ELR (cell line): Measurements from ENCODE around the gene ZMYND11.

ENCODE experiments used
- DNase-seq: peaks from one replicate; pipeline ENCODE4 v3.0.0-alpha.2; 2015; ENCODE audit warnings: low read depth

ZMYND11 gene

GRCh38 chr10:135132-135600 is at the start of gene ZMYND11:
ZMYND11 (plus strand) TSS chr10:135455; CDS start chr10:180013, 44,558 bp downstream.
- DNase-seq: peak; percentile 66

- DNase-seq: no peak
These were observed 49.2 kb upstream of the ZMYND11 start for GRCh38 chr10:86031-86430.

- DNase-seq: no peak
These were observed 47.8 kb upstream of the ZMYND11 start for GRCh38 chr10:87177-88080.

- no peak for DNase-seq
These were observed 47.0 kb upstream of the ZMYND11 start for GRCh38 chr10:88253-88652.

GRCh38 chr10:89248-89647 is 46.0 kb upstream of the ZMYND11 start:
- no peak for DNase-seq

GRCh38 chr10:90161-90560 is 45.1 kb upstream of the ZMYND11 start:
- no peak for DNase-seq

GRCh38 chr10:91313-91712 is 43.9 kb upstream of the ZMYND11 start:
- no peak for DNase-seq

GRCh38 chr10:92153-92552 is 43.1 kb upstream of the ZMYND11 start:
- DNase-seq: no peak

GRCh38 chr10:92846-93245 is 42.4 kb upstream of the ZMYND11 start:
- no peak for DNase-seq

GRCh38 chr10:94613-95012 is 40.6 kb upstream of the ZMYND11 start:
- no peak for DNase-seq

GRCh38 chr10:95356-96115 is 39.7 kb upstream of the ZMYND11 start:
- DNase-seq: no peak

- no peak for DNase-seq
These were observed 38.8 kb upstream of the ZMYND11 start for GRCh38 chr10:96466-96865.

- no peak for DNase-seq
These were observed 30.8 kb upstream of the ZMYND11 start for GRCh38 chr10:104416-104815.

- no peak for DNase-seq
These were observed 30.2 kb upstream of the ZMYND11 start for GRCh38 chr10:104862-105565.

- no peak for DNase-seq
These were observed 29.4 kb upstream of the ZMYND11 start for GRCh38 chr10:105806-106205.

- no peak for DNase-seq
These were observed 28.5 kb upstream of the ZMYND11 start for GRCh38 chr10:106740-107139.

- peak; percentile 36 for DNase-seq
These were observed 23.0 kb upstream of the ZMYND11 start for GRCh38 chr10:112246-112645.

GRCh38 chr10:124874-125273 is 10.4 kb upstream of the ZMYND11 start:
- no peak for DNase-seq

GRCh38 chr10:127612-128432 is 7.4 kb upstream of the ZMYND11 start:
- no peak for DNase-seq

- no peak for DNase-seq
These were observed 5.4 kb upstream of the ZMYND11 start for GRCh38 chr10:129810-130209.
